GM19468 (cell line): ENCODE measurements around the gene R3HDML.
A peak's percentile ranks its signal among the peaks of the same experiment; 100 is the strongest.
"Not testable (repeated sequence)": the region's sequence is repeated elsewhere in the genome, so short reads cannot be mapped to it uniquely, and the experiment has no call there.

Experiments used
- ATAC-seq: cut with Tn5 transposase; IDR thresholded peaks from one replicate; pipeline ENCODE4 v1.9.1; 2021; ENCODE audit warnings: mild to moderate bottlenecking, moderate library complexity, moderate number of reproducible peaks; ENCODE audit not compliant: unreplicated experiment; ENCODE audit errors: extremely low read depth

The R3HDML gene, protein sequence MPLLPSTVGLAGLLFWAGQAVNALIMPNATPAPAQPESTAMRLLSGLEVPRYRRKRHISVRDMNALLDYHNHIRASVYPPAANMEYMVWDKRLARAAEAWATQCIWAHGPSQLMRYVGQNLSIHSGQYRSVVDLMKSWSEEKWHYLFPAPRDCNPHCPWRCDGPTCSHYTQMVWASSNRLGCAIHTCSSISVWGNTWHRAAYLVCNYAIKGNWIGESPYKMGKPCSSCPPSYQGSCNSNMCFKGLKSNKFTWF

DNA sequence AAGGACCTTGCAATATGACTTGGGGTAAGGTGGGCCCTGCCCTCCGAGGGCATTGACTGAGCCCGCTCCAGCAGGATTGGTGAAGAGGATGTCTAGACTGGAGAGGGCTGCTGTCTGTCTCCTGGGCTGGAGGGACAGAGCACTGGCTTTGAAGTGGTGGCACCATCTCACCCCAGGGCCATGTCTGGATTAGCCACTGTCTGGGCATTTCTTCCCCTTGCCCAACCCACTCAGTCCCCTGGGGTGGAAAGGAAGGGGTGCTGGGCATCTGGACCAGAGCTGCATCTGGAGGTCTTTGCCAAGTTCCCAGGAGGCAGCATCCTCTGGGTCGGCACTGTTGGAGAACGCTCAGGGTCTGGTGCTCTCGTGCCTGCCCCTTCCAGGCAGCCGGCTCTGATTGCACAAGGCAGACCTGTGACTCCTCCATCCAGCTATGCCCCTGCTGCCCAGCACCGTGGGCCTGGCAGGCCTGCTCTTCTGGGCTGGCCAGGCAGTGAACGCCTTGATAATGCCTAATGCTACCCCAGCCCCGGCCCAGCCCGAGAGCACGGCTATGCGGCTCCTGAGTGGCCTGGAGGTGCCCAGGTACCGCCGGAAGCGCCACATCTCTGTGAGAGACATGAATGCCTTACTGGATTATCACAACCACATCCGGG lies at the start of gene R3HDML:
TSS of gene R3HDML (plus strand) at position 319 of the 656 bp plus-strand sequence. CDS start at position 434, 115 bp downstream.
- no peak for ATAC-seq

- ATAC-seq = no peak
Observed at GRCh38 chr20:44287272-44288097, 49.4 kb upstream of the R3HDML start.

GRCh38 chr20:44288252-44288651 lies 48.6 kb upstream of the R3HDML start:
- no peak for ATAC-seq

DNA sequence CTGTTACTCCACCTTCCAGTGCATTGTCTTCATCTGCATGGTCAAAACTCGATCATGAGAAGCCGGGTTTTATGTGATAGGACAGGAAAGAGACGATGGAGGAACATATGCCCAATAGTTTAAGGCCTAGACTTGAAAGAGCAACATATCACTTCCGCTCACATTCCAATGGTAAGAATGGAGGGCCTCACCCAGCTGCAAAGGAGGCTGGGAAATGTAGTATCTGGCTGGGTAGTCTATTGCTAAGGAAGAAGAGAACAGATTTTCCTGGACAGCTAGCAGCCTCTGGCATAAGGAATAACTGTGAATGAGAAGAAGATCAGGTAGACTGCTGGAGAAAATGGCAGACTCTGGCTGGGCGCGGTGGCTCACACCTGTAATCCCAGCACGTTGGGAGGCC lies 45.1 kb upstream of the R3HDML start:
- no peak for ATAC-seq

DNA sequence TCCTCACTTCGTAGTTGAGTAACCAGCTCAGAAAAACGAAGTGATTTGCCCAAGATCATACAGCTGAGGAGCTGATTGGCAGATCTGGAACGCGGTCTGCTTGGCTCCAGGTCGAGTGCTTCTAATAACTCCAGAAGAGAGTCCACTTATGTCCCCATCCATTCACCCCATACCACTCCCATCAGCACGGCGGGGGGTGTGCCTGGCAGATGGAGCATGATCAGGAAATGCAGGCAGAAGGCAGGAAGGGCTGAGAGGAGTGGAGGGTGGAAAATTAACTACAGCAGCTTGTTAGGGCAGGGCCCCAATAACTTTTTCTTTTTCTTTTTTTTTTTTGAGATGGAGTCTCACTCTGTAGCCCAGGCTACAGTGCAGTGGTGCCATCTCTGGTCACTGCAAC lies 40.8 kb upstream of the R3HDML start:
- no peak for ATAC-seq

DNA sequence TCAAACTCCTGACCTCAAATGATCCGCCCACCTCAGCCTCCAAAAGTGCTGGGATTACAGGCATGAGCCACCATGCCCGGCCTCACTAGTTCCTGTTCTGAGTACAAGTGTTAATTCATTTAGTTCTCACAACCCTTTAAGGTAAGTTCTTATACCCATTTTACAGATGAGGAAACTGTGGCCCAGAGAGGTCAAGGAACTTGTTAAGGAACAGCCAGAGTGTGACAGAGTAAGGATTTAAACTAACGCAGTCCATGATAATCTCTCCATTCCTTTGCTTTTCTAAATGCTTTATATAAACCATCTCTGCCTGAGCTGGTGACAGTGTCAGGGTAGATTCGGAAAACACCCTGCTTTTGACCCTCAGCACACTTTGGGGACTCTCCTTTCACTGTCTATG lies 39.1 kb upstream of the R3HDML start:
- ATAC-seq = no peak

DNA sequence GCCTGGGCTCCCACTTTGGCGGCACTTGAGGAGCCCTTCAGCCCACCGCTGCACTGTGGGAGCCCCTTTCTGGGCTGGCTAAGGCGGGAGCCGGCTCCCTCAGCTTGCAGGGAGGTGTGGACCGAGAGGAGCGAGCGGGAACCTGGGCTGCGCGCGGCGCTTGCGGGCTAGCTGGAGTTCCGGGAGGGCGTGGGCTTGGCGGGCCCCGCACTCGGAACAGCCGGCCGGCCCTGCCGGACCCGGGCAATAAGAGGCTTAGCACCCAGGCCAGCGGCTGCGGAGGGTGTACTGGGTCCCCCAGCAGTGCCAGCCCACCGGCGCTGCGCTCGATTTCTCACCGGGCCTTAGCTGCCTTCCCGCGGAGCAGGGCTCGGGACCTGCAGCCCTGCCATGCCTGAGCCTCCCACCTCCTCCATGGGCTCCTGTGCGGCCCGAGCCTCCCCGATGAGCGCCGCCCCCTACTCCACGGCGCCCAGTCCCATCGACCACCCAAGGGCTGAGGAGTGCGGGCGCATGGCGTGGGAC lies 37.8 kb upstream of the R3HDML start:
- not testable (repeated sequence) for ATAC-seq

DNA sequence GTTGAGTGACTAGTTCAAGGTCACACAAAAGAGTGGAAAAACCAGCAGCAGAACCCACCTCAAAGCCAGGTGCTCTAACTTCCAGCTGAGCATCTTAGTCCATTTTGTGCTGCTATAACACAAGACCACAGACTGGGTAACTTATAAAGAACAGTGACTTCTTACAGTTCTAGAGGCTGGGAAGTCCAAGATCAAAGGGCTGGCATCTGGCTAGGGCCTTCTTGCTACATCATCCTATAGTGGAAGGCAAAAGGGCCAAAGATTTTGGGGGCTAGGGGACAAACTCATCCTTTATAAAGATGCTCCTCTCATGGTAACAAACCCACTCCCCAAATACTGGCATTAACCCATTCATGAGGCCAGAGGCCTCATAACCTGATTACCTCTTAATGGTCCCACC lies 35.6 kb upstream of the R3HDML start:
- no peak for ATAC-seq

DNA sequence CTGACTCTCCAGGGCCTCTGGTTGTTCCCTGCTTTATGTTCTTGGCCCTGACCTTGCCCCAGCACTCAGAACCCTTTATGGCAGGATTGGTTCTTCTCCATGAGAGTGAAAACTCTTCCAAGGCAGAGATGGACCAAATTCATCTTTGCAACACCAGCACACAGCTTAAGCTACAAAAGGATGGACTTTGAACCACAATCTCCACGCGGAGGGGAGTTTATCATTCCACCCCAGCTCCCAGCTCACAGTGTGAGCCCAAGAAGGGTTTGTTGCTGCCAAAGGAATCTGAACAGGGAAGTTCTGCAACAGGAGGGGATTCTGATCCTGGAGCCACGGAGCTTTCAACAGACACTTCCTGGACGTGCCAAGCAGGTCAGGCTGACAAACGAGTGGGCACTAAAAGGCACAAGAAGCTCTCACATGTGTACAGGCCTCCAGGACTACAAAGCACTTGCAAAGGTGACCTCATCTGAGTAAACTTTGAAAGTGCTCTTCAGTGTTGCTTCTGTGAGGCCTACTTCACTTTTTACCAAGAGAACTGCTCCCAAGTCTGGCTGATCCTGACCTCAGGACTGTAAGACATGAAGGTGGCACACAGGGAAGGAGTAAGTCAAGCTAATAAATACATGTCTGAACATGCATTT lies 34.7 kb upstream of the R3HDML start:
- ATAC-seq = no peak

DNA sequence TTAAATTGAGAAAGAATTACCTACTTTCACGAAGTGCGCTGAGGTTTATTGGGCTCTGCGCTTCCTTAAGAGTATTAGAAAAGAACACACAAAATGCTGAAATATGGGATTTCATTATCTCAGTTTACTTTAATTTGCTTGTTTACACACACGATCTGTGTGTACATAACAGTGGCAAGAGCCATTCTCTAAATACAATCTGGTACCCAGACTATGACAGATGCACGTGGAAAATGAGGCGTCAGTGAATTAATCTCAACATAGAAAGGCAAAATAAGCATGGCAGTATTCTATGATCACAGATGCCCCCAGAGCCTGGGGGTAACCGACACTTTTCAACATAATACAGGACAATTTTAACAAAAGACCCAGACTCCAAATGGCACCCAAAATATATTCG lies 34.1 kb upstream of the R3HDML start:
- no peak for ATAC-seq

- no peak for ATAC-seq
Observed at GRCh38 chr20:44304383-44304782, 32.5 kb upstream of the R3HDML start.

DNA sequence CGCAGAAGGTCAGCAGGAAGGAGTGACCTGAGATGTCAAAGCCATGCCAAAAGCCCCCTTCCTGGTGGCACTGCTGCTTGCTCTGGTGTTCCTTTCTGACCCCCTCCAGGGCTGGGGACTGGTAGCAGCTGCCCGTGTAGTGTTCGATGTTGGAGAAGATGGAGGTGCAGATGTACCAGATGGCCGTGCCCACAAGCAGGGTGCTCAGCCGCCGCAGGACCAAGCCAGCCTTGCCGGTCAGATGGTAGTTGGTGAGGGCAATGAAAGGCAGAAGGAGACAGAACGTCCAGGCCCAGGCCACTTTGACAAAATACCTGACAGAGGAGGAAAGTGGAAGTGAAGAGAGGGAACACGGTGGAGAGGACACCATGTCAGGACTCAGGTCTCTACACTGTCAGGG lies 29.9 kb upstream of the R3HDML start:
- no peak for ATAC-seq

DNA sequence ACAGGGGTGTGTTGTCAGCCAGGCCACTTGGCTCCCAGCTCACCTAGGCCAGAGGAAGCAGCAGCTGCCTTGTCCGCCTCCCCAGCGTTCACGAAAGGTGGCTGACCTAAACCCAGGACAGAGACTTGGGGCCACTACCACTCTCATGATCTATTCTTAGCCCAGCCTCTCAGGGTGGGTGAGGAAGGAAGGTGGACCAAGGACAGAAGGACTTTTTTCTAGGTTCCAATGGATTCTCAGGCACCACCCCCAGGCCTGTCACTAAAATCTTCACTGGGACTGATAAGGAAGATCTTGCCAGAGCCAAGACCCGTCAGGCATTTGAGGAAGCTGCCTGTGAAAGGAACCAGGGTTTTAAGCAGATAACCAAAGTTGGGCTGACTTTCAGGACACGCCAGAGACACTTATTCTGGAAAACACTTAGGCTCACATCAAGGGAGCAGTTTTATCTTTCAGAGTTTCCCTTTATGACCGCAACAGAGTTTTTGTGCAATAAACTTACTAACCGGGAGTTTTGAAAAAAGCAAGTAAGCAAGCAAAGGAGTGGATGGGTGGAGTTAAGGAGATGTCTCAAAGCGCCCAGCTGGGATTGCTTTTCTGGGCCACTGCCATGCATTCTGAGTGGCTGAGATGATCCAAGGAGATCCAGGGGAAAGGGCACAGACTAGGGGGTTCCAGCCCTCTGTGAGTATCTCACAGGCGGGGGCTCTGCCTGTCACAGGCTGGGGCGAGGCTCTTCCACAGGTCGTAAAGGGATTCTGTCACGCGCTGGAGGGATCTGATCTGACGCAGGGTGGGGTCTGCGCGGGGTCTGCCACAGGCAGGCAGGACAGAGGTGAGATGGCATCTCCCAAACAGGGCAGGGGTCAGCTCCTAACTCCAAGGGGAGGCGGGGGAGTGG lies 26.8 kb upstream of the R3HDML start:
- no peak for ATAC-seq

GRCh38 chr20:44310664-44311639 lies 25.9 kb upstream of the R3HDML start, which contains the start of gene FITM2:
TSS of gene FITM2 (minus strand) at chr20:44311202. CDS start at chr20:44311148, 54 bp downstream.
- peak; percentile 60 for ATAC-seq

DNA sequence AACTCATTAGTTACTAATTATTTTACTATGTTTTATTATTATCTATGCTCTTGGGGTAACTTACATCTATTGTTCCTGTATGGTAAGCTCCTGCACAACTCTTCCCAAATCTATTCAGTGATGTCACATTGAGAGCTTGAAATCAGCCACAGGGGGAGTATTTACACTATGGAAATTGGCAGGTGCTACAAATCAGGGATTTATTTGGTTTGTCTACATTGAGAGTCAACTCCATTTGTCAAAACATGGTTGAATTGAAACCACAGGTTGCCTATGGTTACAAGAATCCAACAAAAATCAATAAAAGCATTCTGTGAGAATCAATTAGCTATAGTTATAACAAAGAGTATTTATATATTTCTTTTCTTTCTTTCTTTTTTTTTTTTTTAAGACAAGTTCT lies 22.0 kb upstream of the R3HDML start:
- no peak for ATAC-seq

DNA sequence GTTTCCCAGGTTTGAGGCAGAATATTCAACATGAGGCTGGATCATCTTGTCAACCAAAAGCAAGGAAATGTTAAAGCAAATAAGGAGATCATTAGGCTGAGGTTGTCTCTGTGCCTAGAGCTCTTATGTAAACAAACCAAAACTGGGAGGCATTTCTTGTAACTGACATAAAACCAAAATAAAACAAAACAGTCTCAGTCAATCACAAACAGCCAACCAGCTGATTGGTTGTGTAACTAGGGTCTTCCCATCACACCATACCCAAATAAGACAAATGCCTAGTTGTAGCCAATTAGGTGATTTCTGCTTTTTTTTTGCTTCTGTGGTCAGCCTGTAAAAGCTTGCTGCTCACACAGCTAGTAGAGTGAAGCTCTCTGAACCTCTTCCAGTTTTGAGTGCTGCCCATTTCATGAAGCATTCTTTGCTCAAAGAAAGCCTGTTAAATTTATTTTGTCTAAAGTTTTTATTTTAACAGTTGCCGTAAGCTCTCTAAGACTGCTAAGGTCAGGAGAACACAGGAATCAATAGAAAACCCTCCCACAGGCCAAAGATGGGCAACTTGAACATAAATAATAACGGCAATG lies 16.9 kb upstream of the R3HDML start:
- no peak for ATAC-seq

- no peak for ATAC-seq
Observed at GRCh38 chr20:44324343-44324742, 12.5 kb upstream of the R3HDML start.
